ENCODE data around the gene VOPP1.
"Not testable (repeated sequence)": the region's sequence is repeated elsewhere in the genome, so short reads cannot be mapped to it uniquely, and the experiment has no call there.

Gene VOPP1

GRCh38 chr7:55590517-55591281 lies 18.4 kb upstream of the VOPP1 start:
- no peak for TF ChIP-seq CTCF (conservative IDR thresholded peaks at IDR 0.05; ENCODE audit: low read depth, low read length)
- no peak for DNase-seq (ENCODE audit: low read depth)
- H3K4me3 ChIP-seq (ENCODE audit: low read depth, low read length) = no peak overlapping the region

GRCh38 chr7:55589905-55590304 lies 17.6 kb upstream of the VOPP1 start:
- no peak for TF ChIP-seq CTCF (conservative IDR thresholded peaks at IDR 0.05; ENCODE audit: low read depth, low read length)
- DNase-seq (ENCODE audit: low read depth) = no peak
- no peak overlapping the region for H3K4me3 ChIP-seq (ENCODE audit: low read depth, low read length)

- DNase-seq (ENCODE audit: low read depth) = no peak
- TF ChIP-seq CTCF (conservative IDR thresholded peaks at IDR 0.05; ENCODE audit: low read depth, low read length) = no peak
- H3K4me3 ChIP-seq (ENCODE audit: low read depth, low read length) = no peak overlapping the region
Measured at GRCh38 chr7:55588976-55589604, 16.8 kb upstream of the VOPP1 start.

- DNase-seq (ENCODE audit: low read depth) = no peak
- no peak for TF ChIP-seq CTCF (conservative IDR thresholded peaks at IDR 0.05; ENCODE audit: low read depth, low read length)
- no peak overlapping the region for H3K4me3 ChIP-seq (ENCODE audit: low read depth, low read length)
Measured at GRCh38 chr7:55588379-55588699, 16.0 kb upstream of the VOPP1 start.

- no peak overlapping the region for H3K4me3 ChIP-seq (ENCODE audit: low read depth, low read length)
- DNase-seq (ENCODE audit: low read depth) = no peak
- TF ChIP-seq CTCF (conservative IDR thresholded peaks at IDR 0.05; ENCODE audit: low read depth, low read length) = no peak
Measured at GRCh38 chr7:55587687-55588378, 15.5 kb upstream of the VOPP1 start.

GRCh38 chr7:55582656-55583055 lies 10.4 kb upstream of the VOPP1 start:
- not testable (repeated sequence) for H3K4me3 ChIP-seq (ENCODE audit: low read depth, low read length); DNase-seq (ENCODE audit: low read depth)

GRCh38 chr7:55576753-55577152 lies 4.5 kb upstream of the VOPP1 start:
- no peak overlapping the region for H3K4me3 ChIP-seq (ENCODE audit: low read depth, low read length)
- no peak for DNase-seq (ENCODE audit: low read depth)
- no peak for TF ChIP-seq CTCF (conservative IDR thresholded peaks at IDR 0.05; ENCODE audit: low read depth, low read length)

All from choroid plexus epithelial cell (primary cell).